ENCODE data around the gene HNRNPA1. TPM values are rescaled to one million over a fixed set of nuclear protein-coding genes. Genes with fewer than 3 reads are reported as not detected.
"Not testable (repeated sequence)": the region's sequence is repeated elsewhere in the genome, so short reads cannot be mapped to it uniquely, and the experiment has no call there.

HNRNPA1 gene
- 1,763 and 1,764 TPM in 2 replicates for total RNA-seq (2021)
- Bru-seq, nascent RNA, result percentile 100 among the genes with signal in this experiment
- BruChase-seq, experiment 1, labeled RNA remaining after a 2-hour chase, result percentile 100 among the genes with signal in this experiment
- BruChase-seq, experiment 2, labeled RNA remaining after a 6-hour chase, result percentile 100 among the genes with signal in this experiment
- long read RNA-seq, full-length matches to known transcripts, result 1,331 of 1,444 reads
- long read RNA-seq, partial matches to known transcripts, result 80 of 1,444 reads
- long read RNA-seq, other reads (novel, unspliced or antisense), result 33 of 1,444 reads

DNA sequence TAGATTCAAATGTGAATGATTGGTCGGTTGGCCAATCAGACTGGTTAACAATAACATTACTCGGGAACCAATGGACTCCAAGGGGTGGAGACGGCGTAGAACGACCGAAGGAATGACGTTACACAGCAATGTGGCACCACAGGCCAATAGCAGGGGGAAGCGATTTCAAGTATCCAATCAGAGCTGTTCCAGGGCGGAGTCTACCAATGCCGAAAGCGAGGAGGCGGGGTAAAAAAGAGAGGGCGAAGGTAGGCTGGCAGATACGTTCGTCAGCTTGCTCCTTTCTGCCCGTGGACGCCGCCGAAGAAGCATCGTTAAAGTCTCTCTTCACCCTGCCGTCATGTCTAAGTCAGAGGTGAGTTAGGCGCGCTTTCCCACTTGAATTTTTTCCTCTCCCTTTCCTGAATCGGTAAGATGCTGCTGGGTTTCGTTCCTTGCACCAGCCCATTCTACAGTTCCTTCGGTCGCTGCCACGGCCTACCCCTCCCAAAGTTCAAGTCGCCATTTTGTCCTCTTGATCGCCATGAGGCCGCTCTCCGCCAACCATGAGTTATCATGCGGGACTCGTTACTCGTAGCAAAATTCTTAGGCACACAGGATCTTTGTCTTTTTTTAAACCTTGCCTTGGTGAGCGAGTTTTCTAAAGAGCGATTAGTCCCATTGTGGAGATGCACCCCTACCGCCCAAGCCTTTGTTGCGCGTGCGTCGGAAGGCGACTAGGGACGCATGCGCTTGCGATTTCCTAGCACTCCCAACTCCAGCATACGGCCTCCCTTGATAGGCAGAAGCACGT lies at the start of gene HNRNPA1:
Gene HNRNPA1, plus strand, starts transcription at position 259 of the 793 bp plus-strand sequence. Its CDS starts 82 bp downstream, at position 341.
- POLR2A ChIA-PET (ENCODE audit: low non-redundant PET), result interaction anchor here (0.5 to 2.4 kb wide), 13 partner anchors 8 to 88 kb away, joined by 3 to 19 read pairs (median 5); partner anchors contain the start of gene COPZ1
- no peak for TF ChIP-seq EZH2 (IDR thresholded peaks at IDR 0.05; ENCODE audit: borderline replicate concordance, low read depth, low read length, poor library complexity, severe bottlenecking)
- TF ChIP-seq, protein P1, sequence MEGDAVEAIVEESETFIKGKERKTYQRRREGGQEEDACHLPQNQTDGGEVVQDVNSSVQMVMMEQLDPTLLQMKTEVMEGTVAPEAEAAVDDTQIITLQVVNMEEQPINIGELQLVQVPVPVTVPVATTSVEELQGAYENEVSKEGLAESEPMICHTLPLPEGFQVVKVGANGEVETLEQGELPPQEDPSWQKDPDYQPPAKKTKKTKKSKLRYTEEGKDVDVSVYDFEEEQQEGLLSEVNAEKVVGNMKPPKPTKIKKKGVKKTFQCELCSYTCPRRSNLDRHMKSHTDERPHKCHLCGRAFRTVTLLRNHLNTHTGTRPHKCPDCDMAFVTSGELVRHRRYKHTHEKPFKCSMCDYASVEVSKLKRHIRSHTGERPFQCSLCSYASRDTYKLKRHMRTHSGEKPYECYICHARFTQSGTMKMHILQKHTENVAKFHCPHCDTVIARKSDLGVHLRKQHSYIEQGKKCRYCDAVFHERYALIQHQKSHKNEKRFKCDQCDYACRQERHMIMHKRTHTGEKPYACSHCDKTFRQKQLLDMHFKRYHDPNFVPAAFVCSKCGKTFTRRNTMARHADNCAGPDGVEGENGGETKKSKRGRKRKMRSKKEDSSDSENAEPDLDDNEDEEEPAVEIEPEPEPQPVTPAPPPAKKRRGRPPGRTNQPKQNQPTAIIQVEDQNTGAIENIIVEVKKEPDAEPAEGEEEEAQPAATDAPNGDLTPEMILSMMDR (conservative IDR thresholded peaks at IDR 0.05; ENCODE audit: low read depth, low read length), result no peak
- no TSS peak for BruUV-seq (replicated peaks)

DNA sequence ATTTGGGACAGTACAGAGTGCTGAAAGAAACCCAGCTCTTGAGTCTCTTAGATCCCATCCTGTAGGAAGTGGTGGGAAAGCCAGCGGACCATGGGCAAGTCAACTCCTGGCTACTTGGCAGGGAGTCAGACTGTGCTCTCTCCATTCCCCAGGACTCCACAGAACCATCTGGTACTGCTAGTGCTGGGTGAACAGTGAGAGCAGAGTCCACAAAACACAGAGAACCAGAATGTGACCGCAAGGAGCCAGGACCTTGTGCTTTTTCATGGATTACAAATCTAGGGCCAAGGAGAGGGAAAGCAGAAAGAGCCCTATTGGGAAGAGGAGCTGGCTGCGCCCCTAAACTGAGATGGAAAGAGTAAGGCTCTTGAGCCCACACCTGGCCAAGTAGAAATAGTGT lies 49.3 kb upstream of the HNRNPA1 start:
- CTCF ChIA-PET, result interaction anchor here (0.6 kb wide), 1 partner anchor 227 kb away, joined by 6 read pairs; no protein-coding TSS in a partner anchor
- DNase-seq (ENCODE audit: low spot score); H3K9me3 ChIP-seq (ENCODE audit: low read depth, low read length, poor library complexity, severe bottlenecking); H3K4me3 ChIP-seq (ENCODE audit: low read depth, low read length, poor library complexity, severe bottlenecking); H3K4me1 ChIP-seq (ENCODE audit: insufficient read depth, low read length, poor library complexity, severe bottlenecking); intact Hi-C loops (cut with micrococcal nuclease; ENCODE audit: unreplicated experiment); POLR2A ChIA-PET (ENCODE audit: low non-redundant PET); H3K27ac ChIP-seq (ENCODE audit: low read depth, low read length, poor library complexity, severe bottlenecking); H3K27me3 ChIP-seq (replicated peaks; ENCODE audit: insufficient read depth, low read depth, low read length, poor library complexity); BruUV-seq (replicated peaks); H3K36me3 ChIP-seq (ENCODE audit: insufficient read depth, low read length, poor library complexity, severe bottlenecking): not testable (repeated sequence)

More for the DNA sequence above, at the start of gene HNRNPA1:
- H3K4me3 ChIP-seq (ENCODE audit: low read depth, low read length, poor library complexity, severe bottlenecking), result peak within 1 kb of the TSS; percentile 73
- intact Hi-C loops (cut with micrococcal nuclease; ENCODE audit: unreplicated experiment), result loop anchor here (1.0 kb wide), 1 partner anchor 21 kb away; no protein-coding TSS in a partner anchor
- peaks cover 58% of the 10 kb centered on the region for H3K36me3 ChIP-seq (ENCODE audit: insufficient read depth, low read length, poor library complexity, severe bottlenecking)
- H3K9me3 ChIP-seq (ENCODE audit: low read depth, low read length, poor library complexity, severe bottlenecking), result no peaks in the 10 kb centered on the region
- H3K27me3 ChIP-seq (replicated peaks; ENCODE audit: insufficient read depth, low read depth, low read length, poor library complexity), result no peaks in the 10 kb centered on the region
- peak within 1 kb of the TSS; percentile 98 for H3K27ac ChIP-seq (ENCODE audit: low read depth, low read length, poor library complexity, severe bottlenecking)
- DNase-seq (ENCODE audit: low spot score), result peak; percentile 100
- H3K4me1 ChIP-seq (ENCODE audit: insufficient read depth, low read length, poor library complexity, severe bottlenecking), result peaks cover 27% of the 10 kb centered on the region
- CTCF ChIA-PET, result interaction anchor here (0.6 to 1.0 kb wide), 4 partner anchors 29 to 641 kb away, joined by 4 to 8 read pairs (median 4); partner anchors contain the start of gene COPZ1

DNA sequence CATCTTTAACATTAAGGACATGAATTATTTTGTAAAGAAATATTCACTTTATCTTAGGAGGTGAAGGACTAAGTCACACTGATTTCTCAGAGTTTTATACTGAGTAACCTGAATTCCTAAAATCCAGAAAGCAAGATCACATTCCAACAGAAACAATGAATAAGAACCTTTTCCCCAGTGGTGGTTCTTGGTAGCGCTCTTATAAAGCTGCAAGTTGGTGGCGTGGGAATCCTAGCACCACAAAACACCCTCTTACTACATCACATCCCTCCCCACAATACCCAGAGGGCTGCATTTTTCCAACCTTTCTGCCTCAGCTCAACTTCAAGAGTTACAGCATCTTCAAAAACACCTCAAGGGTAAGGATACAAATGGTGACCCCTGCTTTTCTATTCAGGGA lies 47.7 kb upstream of the HNRNPA1 start:
- Histone ChIP-seq H3K27me3 (replicated peaks; ENCODE audit: insufficient read depth, low read depth, low read length, poor library complexity) (no peaks in the 10 kb centered on the region), H3K4me1 (ENCODE audit: insufficient read depth, low read length, poor library complexity, severe bottlenecking) (peaks cover 4% of the 10 kb centered on the region), H3K36me3 (ENCODE audit: insufficient read depth, low read length, poor library complexity, severe bottlenecking) (peaks cover 9% of the 10 kb centered on the region), H3K9me3 (ENCODE audit: low read depth, low read length, poor library complexity, severe bottlenecking) (no peaks in the 10 kb centered on the region), H3K4me3 (ENCODE audit: low read depth, low read length, poor library complexity, severe bottlenecking) (no peak overlapping the region), H3K27ac (ENCODE audit: low read depth, low read length, poor library complexity, severe bottlenecking) (no peak overlapping the region)
- no TSS peak for BruUV-seq (replicated peaks)
- intact Hi-C loops (cut with micrococcal nuclease; ENCODE audit: unreplicated experiment), result no loop called here
- POLR2A ChIA-PET (ENCODE audit: low non-redundant PET), result no interaction called here
- TF ChIP-seq EZH2 (IDR thresholded peaks at IDR 0.05; ENCODE audit: borderline replicate concordance, low read depth, low read length, poor library complexity, severe bottlenecking), result no peak
- TF ChIP-seq, protein P1 (conservative IDR thresholded peaks at IDR 0.05; ENCODE audit: low read depth, low read length), result peak; percentile 32; the same call in 1 of the 2 replicates
- peak; percentile 44 for DNase-seq (ENCODE audit: low spot score)
- CTCF ChIA-PET, result interaction anchor here (0.6 kb wide), 1 partner anchor 64 kb away, joined by 7 read pairs; no protein-coding TSS in a partner anchor
